HG02852 (cell line): ENCODE data around the gene RIMBP2.

ENCODE experiments used
- ATAC-seq: cut with Tn5 transposase; IDR thresholded peaks from one replicate; pipeline ENCODE4 v1.9.1; 2021; ENCODE audit warnings: mild to moderate bottlenecking, moderate library complexity; ENCODE audit not compliant: unreplicated experiment

Gene RIMBP2

GRCh38 chr12:130639476-130640424, 76.3 kb downstream of the RIMBP2 start:
- ATAC-seq: no peak

GRCh38 chr12:130636370-130636769, 79.7 kb downstream of the RIMBP2 start:
- ATAC-seq: no peak

GRCh38 chr12:130634866-130635265, 81.2 kb downstream of the RIMBP2 start:
- ATAC-seq: no peak

GRCh38 chr12:130633771-130634170, 82.3 kb downstream of the RIMBP2 start:
- ATAC-seq: no peak

GRCh38 chr12:130632642-130633041, 83.5 kb downstream of the RIMBP2 start:
- no peak for ATAC-seq

- no peak for ATAC-seq
Observed at GRCh38 chr12:130628304-130628703, 87.8 kb downstream of the RIMBP2 start.

- no peak for ATAC-seq
Observed at GRCh38 chr12:130627175-130627574, 88.9 kb downstream of the RIMBP2 start.

- no peak for ATAC-seq
Observed at GRCh38 chr12:130626601-130627000, 89.5 kb downstream of the RIMBP2 start.

- ATAC-seq: no peak
Observed at GRCh38 chr12:130625201-130625600, 90.9 kb downstream of the RIMBP2 start.

GRCh38 chr12:130622803-130623202, 93.3 kb downstream of the RIMBP2 start:
- ATAC-seq: no peak

GRCh38 chr12:130621696-130622298, 94.3 kb downstream of the RIMBP2 start:
- no peak for ATAC-seq

- ATAC-seq: no peak
Observed at GRCh38 chr12:130620756-130621155, 95.3 kb downstream of the RIMBP2 start.

GRCh38 chr12:130620281-130620680, 95.8 kb downstream of the RIMBP2 start:
- no peak for ATAC-seq

- ATAC-seq: no peak
Observed at GRCh38 chr12:130619385-130620001, 96.6 kb downstream of the RIMBP2 start.

GRCh38 chr12:130617219-130617618, 98.9 kb downstream of the RIMBP2 start:
- no peak for ATAC-seq

- no peak for ATAC-seq
Observed at GRCh38 chr12:130615861-130616345, 100.2 kb downstream of the RIMBP2 start.

- no peak for ATAC-seq
Observed at GRCh38 chr12:130614530-130614905, 101.6 kb downstream of the RIMBP2 start.

- ATAC-seq: no peak
Observed at GRCh38 chr12:130613831-130614529, 102.1 kb downstream of the RIMBP2 start.

- no peak for ATAC-seq
Observed at GRCh38 chr12:130613131-130613530, 103.0 kb downstream of the RIMBP2 start.

GRCh38 chr12:130611026-130611905, 104.8 kb downstream of the RIMBP2 start:
- no peak for ATAC-seq
